HEK293T (cell line): ENCODE data around the gene COL6A1.

Experiments
- ARNT ChIP-seq: fragments of 450-650 bp; IDR thresholded peaks from 2 replicates; pipeline ENCODE4 v1.6.1; 2017; ENCODE audit warnings: mild to moderate bottlenecking
- BHLHE40 ChIP-seq: fragments of 450-650 bp; IDR thresholded peaks from 2 replicates; pipeline ENCODE4 v1.6.1; 2016; ENCODE audit warnings: mild to moderate bottlenecking, moderate library complexity, borderline replicate concordance
- ELF4 ChIP-seq: fragments of 450-650 bp; IDR thresholded peaks from 2 replicates; pipeline ENCODE4 v1.6.1; 2017; ENCODE audit warnings: antibody characterized with exemption
- FOXA1 ChIP-seq: fragments of 450-650 bp; IDR thresholded peaks from 2 replicates; pipeline ENCODE4 v1.6.1; 2016; ENCODE audit warnings: mild to moderate bottlenecking
- FOXM1 ChIP-seq: fragments of 450-650 bp; IDR thresholded peaks from 2 replicates; pipeline ENCODE4 v1.6.1; 2017; ENCODE audit warnings: mild to moderate bottlenecking, borderline replicate concordance
- HDGF ChIP-seq: fragments of 450-650 bp; IDR thresholded peaks from 2 replicates; pipeline ENCODE4 v1.6.1; 2017; ENCODE audit warnings: antibody characterized with exemption, borderline replicate concordance
- LEF1 ChIP-seq: fragments of 450-650 bp; IDR thresholded peaks from 2 replicates; pipeline ENCODE4 v1.6.1; 2017; ENCODE audit warnings: mild to moderate bottlenecking, borderline replicate concordance
- SP1 ChIP-seq: fragments of 450-650 bp; IDR thresholded peaks from 2 replicates; pipeline ENCODE4 v1.6.1; 2017
- SUZ12 ChIP-seq: fragments of 450-650 bp; IDR thresholded peaks from 2 replicates; pipeline ENCODE4 v1.6.1; 2016; ENCODE audit warnings: mild to moderate bottlenecking
- TARDBP ChIP-seq: fragments of 450-650 bp; IDR thresholded peaks from 2 replicates; pipeline ENCODE4 v1.6.1; 2016
- ZNF384 ChIP-seq: fragments of 450-650 bp; IDR thresholded peaks from 2 replicates; pipeline ENCODE4 v1.6.1; 2016

- no peak for TF ChIP-seq ELF4
- no peak for TF ChIP-seq SP1
- TF ChIP-seq SUZ12, result no peak
- no peak for TF ChIP-seq TARDBP
- TF ChIP-seq BHLHE40, result no peak
- TF ChIP-seq LEF1, result no peak
- no peak for TF ChIP-seq ZNF384
- TF ChIP-seq FOXM1, result no peak
- no peak for TF ChIP-seq ARNT
- no peak for TF ChIP-seq HDGF
- no peak for TF ChIP-seq FOXA1
These were observed 25.2 kb downstream of the COL6A1 start for GRCh38 chr21:46006547-46007491.
